COLO829 (cell line): ENCODE results near the gene CFAP77.
A peak's percentile ranks its signal among the peaks of the same experiment; 100 is the strongest.
"Not testable (repeated sequence)": the region's sequence is repeated elsewhere in the genome, so short reads cannot be mapped to it uniquely, and the experiment has no call there.

Source experiments
- DNase-seq: peaks from one replicate; pipeline ENCODE4 v3.0.0; 2012; ENCODE audit warnings: low spot score

CFAP77 gene

GRCh38 chr9:132409828-132410528 lies at the start of gene CFAP77:
Gene CFAP77 (plus strand): TSS chr9:132410211. CDS start chr9:132410272, 61 bp downstream.
- DNase-seq = peak; percentile 51

GRCh38 chr9:132364068-132364467 lies 45.9 kb upstream of the CFAP77 start:
- DNase-seq = no peak

- no peak for DNase-seq
These were observed 44.0 kb upstream of the CFAP77 start for GRCh38 chr9:132365986-132366385.

GRCh38 chr9:132366481-132366880 lies 43.5 kb upstream of the CFAP77 start:
- DNase-seq = no peak

GRCh38 chr9:132367613-132368313 lies 42.2 kb upstream of the CFAP77 start:
- no peak for DNase-seq

- DNase-seq = no peak
These were observed 40.6 kb upstream of the CFAP77 start for GRCh38 chr9:132369421-132369820.

GRCh38 chr9:132370592-132370991 lies 39.4 kb upstream of the CFAP77 start:
- DNase-seq = no peak

GRCh38 chr9:132372177-132373095 lies 37.6 kb upstream of the CFAP77 start:
- peak; percentile 42 for DNase-seq

GRCh38 chr9:132377769-132378168 lies 32.2 kb upstream of the CFAP77 start:
- not testable (repeated sequence) for DNase-seq

- not testable (repeated sequence) for DNase-seq
These were observed 31.6 kb upstream of the CFAP77 start for GRCh38 chr9:132378416-132378815.

- DNase-seq = no peak
These were observed 28.0 kb upstream of the CFAP77 start for GRCh38 chr9:132381966-132382541.

GRCh38 chr9:132383462-132383883 lies 26.5 kb upstream of the CFAP77 start:
- DNase-seq = no peak

GRCh38 chr9:132384376-132384775 lies 25.6 kb upstream of the CFAP77 start:
- DNase-seq = no peak

- no peak for DNase-seq
These were observed 22.9 kb upstream of the CFAP77 start for GRCh38 chr9:132387133-132387532.

- no peak for DNase-seq
These were observed 19.0 kb upstream of the CFAP77 start for GRCh38 chr9:132390966-132391365.

GRCh38 chr9:132391449-132391848 lies 18.6 kb upstream of the CFAP77 start:
- no peak for DNase-seq

GRCh38 chr9:132395560-132395959 lies 14.5 kb upstream of the CFAP77 start:
- DNase-seq = no peak

- DNase-seq = no peak
These were observed 8.2 kb upstream of the CFAP77 start for GRCh38 chr9:132401824-132402223.

- no peak for DNase-seq
These were observed 5.7 kb upstream of the CFAP77 start for GRCh38 chr9:132404228-132404881.

GRCh38 chr9:132406554-132407122 lies 3.4 kb upstream of the CFAP77 start, which contains the start of gene TTF1:
Gene TTF1 (minus strand): TSS chr9:132406840. CDS start chr9:132402821, 4,019 bp downstream.
- peak; percentile 98 for DNase-seq

- DNase-seq = no peak
These were observed 2.8 kb upstream of the CFAP77 start for GRCh38 chr9:132407196-132407595.
